ENCODE data around the gene UCKL1. TPM values are rescaled to one million over a fixed set of nuclear protein-coding genes. Genes with fewer than 3 reads are reported as not detected.

Gene UCKL1
- total RNA-seq, 1 donor from 2014 or later = 10.8 TPM

DNA sequence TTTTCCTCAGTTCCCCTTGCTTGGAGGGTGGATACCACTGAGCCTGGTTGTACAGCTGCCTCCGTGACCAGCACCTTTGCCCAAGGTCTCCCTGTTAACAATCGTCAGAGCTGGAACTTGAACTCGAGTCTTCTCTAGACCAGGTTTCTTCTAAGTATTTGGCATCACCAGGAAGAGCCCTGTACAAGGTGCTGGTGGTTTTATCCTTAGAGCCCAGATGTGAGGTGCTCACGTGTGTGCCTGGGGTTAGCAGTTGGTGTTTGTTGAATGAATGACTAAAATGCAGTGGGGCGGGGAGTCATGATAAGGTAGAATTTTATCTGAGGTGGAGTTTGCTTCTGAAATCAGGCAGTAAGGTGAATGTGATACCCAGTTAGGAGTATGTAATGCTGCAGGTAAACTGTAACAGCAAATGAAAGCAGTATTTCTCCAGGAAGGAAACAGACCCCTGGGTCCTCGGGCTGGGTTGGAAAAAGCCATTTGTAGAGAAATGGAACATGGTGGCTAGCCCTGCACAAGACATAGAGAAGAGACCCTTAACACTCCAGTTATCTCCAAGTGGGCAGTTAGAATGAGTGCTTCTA lies 58.1 kb downstream of the UCKL1 start:
- H3K27ac Mint-ChIP-seq = no peak overlapping the region
- H3K27me3 Mint-ChIP-seq (ENCODE audit: insufficient read depth, low read depth) = peaks cover 7% of the 10 kb centered on the region
- Histone ChIP-seq H3K4me3 (no peak overlapping the region), H3K27me3 (no peaks in the 10 kb centered on the region), H3K79me2 (ENCODE audit: low read depth) (peaks cover 75% of the 10 kb centered on the region), H2AFZ (replicated peaks) (no peak overlapping the region), H3K9me3 (ENCODE audit: low read depth) (no peaks in the 10 kb centered on the region), H3K27ac (no peak overlapping the region), H3K36me3 (no peaks in the 10 kb centered on the region), H3K9ac (no peak overlapping the region), H3K4me2 (no peak overlapping the region), H3F3A (ENCODE audit: low read depth) (peaks cover 38% of the 10 kb centered on the region), H4K20me1 (ENCODE audit: low read depth) (peaks cover 73% of the 10 kb centered on the region), H3K4me1 (peaks cover 9% of the 10 kb centered on the region)
- DNase-seq (ENCODE audit: low spot score) = no peak
- H3K9me3 Mint-ChIP-seq = no peaks in the 10 kb centered on the region
- H3K36me3 Mint-ChIP-seq = peaks cover 4% of the 10 kb centered on the region
- H3K4me3 Mint-ChIP-seq = no peak overlapping the region
- peaks cover 34% of the 10 kb centered on the region for H3K4me1 Mint-ChIP-seq
- no peak for TF ChIP-seq EZH2phosphoT487 (IDR thresholded peaks at IDR 0.05)
- no peak for TF ChIP-seq EZH2 (IDR thresholded peaks at IDR 0.05)
- TF ChIP-seq, protein P1, sequence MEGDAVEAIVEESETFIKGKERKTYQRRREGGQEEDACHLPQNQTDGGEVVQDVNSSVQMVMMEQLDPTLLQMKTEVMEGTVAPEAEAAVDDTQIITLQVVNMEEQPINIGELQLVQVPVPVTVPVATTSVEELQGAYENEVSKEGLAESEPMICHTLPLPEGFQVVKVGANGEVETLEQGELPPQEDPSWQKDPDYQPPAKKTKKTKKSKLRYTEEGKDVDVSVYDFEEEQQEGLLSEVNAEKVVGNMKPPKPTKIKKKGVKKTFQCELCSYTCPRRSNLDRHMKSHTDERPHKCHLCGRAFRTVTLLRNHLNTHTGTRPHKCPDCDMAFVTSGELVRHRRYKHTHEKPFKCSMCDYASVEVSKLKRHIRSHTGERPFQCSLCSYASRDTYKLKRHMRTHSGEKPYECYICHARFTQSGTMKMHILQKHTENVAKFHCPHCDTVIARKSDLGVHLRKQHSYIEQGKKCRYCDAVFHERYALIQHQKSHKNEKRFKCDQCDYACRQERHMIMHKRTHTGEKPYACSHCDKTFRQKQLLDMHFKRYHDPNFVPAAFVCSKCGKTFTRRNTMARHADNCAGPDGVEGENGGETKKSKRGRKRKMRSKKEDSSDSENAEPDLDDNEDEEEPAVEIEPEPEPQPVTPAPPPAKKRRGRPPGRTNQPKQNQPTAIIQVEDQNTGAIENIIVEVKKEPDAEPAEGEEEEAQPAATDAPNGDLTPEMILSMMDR (IDR thresholded peaks at IDR 0.05) = no peak

DNA sequence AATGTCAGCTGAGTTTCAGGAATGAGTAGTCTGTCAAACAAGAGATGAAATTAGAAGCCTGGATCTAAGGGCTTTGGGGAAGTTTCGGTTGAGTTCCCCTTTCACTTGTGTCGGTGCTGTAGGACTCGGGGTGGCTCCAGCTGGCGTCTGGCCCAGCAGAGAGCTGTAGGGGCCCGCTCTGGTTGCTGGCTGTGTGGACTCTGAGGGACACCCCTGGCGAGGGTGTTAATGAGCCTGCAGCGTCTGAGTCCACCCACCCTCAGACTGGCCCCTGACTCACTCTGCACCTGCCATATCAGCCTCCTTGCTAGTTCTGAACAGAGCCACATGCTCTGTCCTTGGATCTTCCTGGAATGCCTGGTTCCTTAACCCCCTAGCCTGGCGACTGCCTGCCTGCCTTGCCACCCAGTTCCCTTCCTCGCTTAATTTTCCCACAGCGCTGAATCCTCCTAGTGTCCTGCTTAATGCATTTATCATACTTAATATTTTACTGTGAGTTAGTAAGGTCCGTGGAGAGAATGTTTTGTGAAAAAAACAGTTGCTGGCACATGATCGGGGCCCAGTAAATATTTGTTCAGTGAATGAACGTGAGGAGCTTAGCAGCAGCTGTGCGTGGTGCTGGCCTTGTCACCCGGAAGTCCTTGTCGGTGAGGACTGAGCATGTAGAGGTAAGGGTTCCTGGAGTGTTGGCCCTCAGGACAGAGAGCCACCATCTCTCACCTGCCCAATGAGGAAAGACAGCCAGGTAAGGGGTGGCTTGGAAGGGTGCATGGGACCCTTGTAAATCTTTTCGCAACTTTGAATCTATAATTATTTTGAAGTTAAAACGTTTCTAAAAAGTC lies 59.7 kb downstream of the UCKL1 start:
- peaks cover 8% of the 10 kb centered on the region for H3K36me3 Mint-ChIP-seq
- H3K27ac Mint-ChIP-seq = peak overlapping the region; percentile 47
- H3K4me1 Mint-ChIP-seq = peaks cover 34% of the 10 kb centered on the region
- peaks cover 38% of the 10 kb centered on the region for H3F3A ChIP-seq (ENCODE audit: low read depth)
- H3K4me3 ChIP-seq = peak overlapping the region; percentile 94
- no peak overlapping the region for H2AFZ ChIP-seq (replicated peaks)
- peaks cover 61% of the 10 kb centered on the region for H3K79me2 ChIP-seq (ENCODE audit: low read depth)
- peak overlapping the region; percentile 77 for H3K9ac ChIP-seq
- H3K4me2 ChIP-seq = peak overlapping the region; percentile 97
- peak; percentile 33 for DNase-seq (ENCODE audit: low spot score)
- no peaks in the 10 kb centered on the region for H3K9me3 Mint-ChIP-seq
- H3K27ac ChIP-seq = no peak overlapping the region
- TF ChIP-seq EZH2phosphoT487 (IDR thresholded peaks at IDR 0.05) (no peak), EZH2 (IDR thresholded peaks at IDR 0.05) (no peak)
- TF ChIP-seq, protein P1 (IDR thresholded peaks at IDR 0.05) = no peak
- no peaks in the 10 kb centered on the region for H3K36me3 ChIP-seq
- peaks cover 9% of the 10 kb centered on the region for H3K4me1 ChIP-seq
- H3K9me3 ChIP-seq (ENCODE audit: low read depth) = no peaks in the 10 kb centered on the region
- H3K27me3 ChIP-seq = no peaks in the 10 kb centered on the region
- H3K27me3 Mint-ChIP-seq (ENCODE audit: insufficient read depth, low read depth) = peaks cover 6% of the 10 kb centered on the region
- H3K4me3 Mint-ChIP-seq = peak overlapping the region; percentile 94
- peaks cover 73% of the 10 kb centered on the region for H4K20me1 ChIP-seq (ENCODE audit: low read depth)

DNA sequence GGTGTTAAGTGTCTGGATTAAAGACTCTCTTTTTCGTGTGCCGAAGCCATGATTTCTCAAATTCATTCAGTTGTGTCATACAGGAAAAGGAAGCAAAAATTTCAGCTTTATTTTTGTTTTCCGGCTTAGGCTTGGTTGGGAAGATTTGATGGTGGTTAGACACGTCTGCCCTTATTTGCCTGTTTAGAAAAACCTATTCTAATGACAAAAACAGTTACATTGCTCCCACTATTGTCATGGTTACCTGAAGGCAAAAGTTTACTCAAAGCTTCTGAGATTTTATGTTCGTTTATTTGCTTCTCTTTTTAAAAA lies 60.3 kb downstream of the UCKL1 start:
- Mint-ChIP-seq H3K36me3 (peaks cover 8% of the 10 kb centered on the region), H3K27me3 (ENCODE audit: insufficient read depth, low read depth) (peaks cover 6% of the 10 kb centered on the region), H3K27ac (peak overlapping the region; percentile 96), H3K4me3 (peak overlapping the region; percentile 94), H3K9me3 (no peaks in the 10 kb centered on the region), H3K4me1 (peaks cover 30% of the 10 kb centered on the region)
- no peak for DNase-seq (ENCODE audit: low spot score)
- Histone ChIP-seq H3K36me3 (no peaks in the 10 kb centered on the region), H3K27ac (no peak overlapping the region), H3F3A (ENCODE audit: low read depth) (peaks cover 38% of the 10 kb centered on the region), H3K27me3 (no peaks in the 10 kb centered on the region), H3K4me3 (peak overlapping the region; percentile 94), H3K79me2 (ENCODE audit: low read depth) (peaks cover 56% of the 10 kb centered on the region), H4K20me1 (ENCODE audit: low read depth) (peaks cover 67% of the 10 kb centered on the region), H3K4me1 (peaks cover 9% of the 10 kb centered on the region), H2AFZ (replicated peaks) (no peak overlapping the region), H3K9ac (peak overlapping the region; percentile 77), H3K4me2 (peak overlapping the region; percentile 97), H3K9me3 (ENCODE audit: low read depth) (no peaks in the 10 kb centered on the region)
- TF ChIP-seq EZH2phosphoT487 (IDR thresholded peaks at IDR 0.05) (no peak), EZH2 (IDR thresholded peaks at IDR 0.05) (no peak)
- TF ChIP-seq, protein P1 (IDR thresholded peaks at IDR 0.05) = no peak

All from neural progenitor cell (in vitro differentiated cells).